ENCODE measurements around the gene NUP205. TPM values are rescaled to one million over a fixed set of nuclear protein-coding genes. Genes with fewer than 3 reads are reported as not detected.

The NUP205 gene
- total RNA-seq, 1 experiment from 2014 or later: 90.4 TPM

GRCh38 chr7:135537453-135537852 lies 20.3 kb upstream of the NUP205 start:
- no peaks in the 10 kb centered on the region for H3K9me3 ChIP-seq (ENCODE audit: control insufficient read depth, insufficient read depth, low read depth, low read length)
- no peak for DNase-seq (ENCODE audit: low read depth, low spot score)
- in situ Hi-C loops (cut with HindIII; ENCODE audit: low pct_unique_long_range_greater_than_20kb, low sequenced_read_pairs) (no loop called here), intact Hi-C loops (cut with micrococcal nuclease; ENCODE audit: unreplicated experiment) (no loop called here)
- H3K36me3 ChIP-seq (ENCODE audit: control insufficient read depth, insufficient read depth, low read length): no peaks in the 10 kb centered on the region
- no peak overlapping the region for H3K4me3 ChIP-seq (ENCODE audit: low read depth in 2 of 2, low read length in 2 of 2)
- BruUV-seq (replicated peaks): no TSS peak
- CTCF ChIA-PET: no interaction called here
- no peaks in the 10 kb centered on the region for H3K4me1 ChIP-seq (ENCODE audit: control insufficient read depth, insufficient read depth, low read length)
- peaks cover 4% of the 10 kb centered on the region; the same call in 1 of the 2 replicates for H3K27me3 ChIP-seq (ENCODE audit: control insufficient read depth, insufficient read depth, low read length)
- TF ChIP-seq REST (IDR thresholded peaks at IDR 0.05; ENCODE audit: insufficient read depth in 1 of 2, low read depth in 2 of 2, low read length in 1 of 2) (no peak), POLR2AphosphoS5 (IDR thresholded peaks at IDR 0.05; ENCODE audit: low read depth, low read length) (no peak), TCF7L2 (IDR thresholded peaks at IDR 0.05; ENCODE audit: low read depth, low read length) (no peak), SIN3A (IDR thresholded peaks at IDR 0.05; ENCODE audit: borderline replicate concordance, insufficient read depth, low read depth, low read length) (no peak), CTCF (IDR thresholded peaks at IDR 0.05) (no peak)
- POLR2A ChIA-PET: no interaction called here
- no peak for ATAC-seq
- no peak overlapping the region for H3K27ac ChIP-seq (ENCODE audit: low read length)

- DNase-seq (ENCODE audit: low read depth, low spot score) (no peak), ATAC-seq (no peak)
- Histone ChIP-seq H3K9me3 (ENCODE audit: control insufficient read depth, insufficient read depth, low read depth, low read length) (no peaks in the 10 kb centered on the region), H3K4me1 (ENCODE audit: control insufficient read depth, insufficient read depth, low read length) (no peaks in the 10 kb centered on the region), H3K27me3 (ENCODE audit: control insufficient read depth, insufficient read depth, low read length) (peaks cover 4% of the 10 kb centered on the region; the same call in 1 of the 2 replicates), H3K27ac (ENCODE audit: low read length) (no peak overlapping the region), H3K4me3 (ENCODE audit: low read depth in 2 of 2, low read length in 2 of 2) (no peak overlapping the region), H3K36me3 (ENCODE audit: control insufficient read depth, insufficient read depth, low read length) (no peaks in the 10 kb centered on the region)
- TF ChIP-seq SIN3A (IDR thresholded peaks at IDR 0.05; ENCODE audit: borderline replicate concordance, insufficient read depth, low read depth, low read length) (no peak), TCF7L2 (IDR thresholded peaks at IDR 0.05; ENCODE audit: low read depth, low read length) (no peak), REST (IDR thresholded peaks at IDR 0.05; ENCODE audit: insufficient read depth in 1 of 2, low read depth in 2 of 2, low read length in 1 of 2) (no peak), CTCF (IDR thresholded peaks at IDR 0.05) (no peak)
- intact Hi-C loops (cut with micrococcal nuclease; ENCODE audit: unreplicated experiment): no loop called here
- ChIA-PET CTCF (no interaction called here), POLR2A (no interaction called here)
- in situ Hi-C loops (cut with HindIII; ENCODE audit: low pct_unique_long_range_greater_than_20kb, low sequenced_read_pairs): no loop called here
- BruUV-seq (replicated peaks): no TSS peak
Measured at GRCh38 chr7:135537905-135538304, 19.8 kb upstream of the NUP205 start.

All from Panc1 (cell line).